Measurements from ENCODE around the gene CACNA1I. TPM values are rescaled to one million over a fixed set of nuclear protein-coding genes. Genes with fewer than 3 reads are reported as not detected.

CACNA1I gene
- total and polyA plus RNA-seq, 2 donors (not counting 3 experiments of a cell fraction or from before 2014, with no cell fraction given): not detected

DNA sequence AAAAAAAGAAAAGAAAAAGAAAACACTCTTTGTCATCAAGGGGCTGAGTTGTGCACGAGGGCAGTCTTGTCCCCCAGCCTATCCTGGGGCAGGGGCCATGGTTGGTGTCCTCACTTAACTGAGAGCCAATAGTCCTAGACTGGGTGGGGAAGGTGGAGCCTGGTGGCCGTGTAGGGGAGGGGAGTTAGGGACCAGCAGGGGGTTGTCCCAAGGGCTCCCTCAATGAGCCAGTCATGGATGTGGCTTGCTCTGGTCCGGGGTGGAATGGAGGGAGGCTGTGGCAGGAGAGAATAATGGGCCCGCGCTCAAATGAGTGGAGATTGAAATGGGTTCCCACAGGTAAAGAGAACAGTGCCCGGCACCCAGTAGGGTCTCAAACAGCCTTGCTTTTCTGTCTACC is 46.2 kb downstream of the CACNA1I start:
- TF ChIP-seq POLR2A (IDR thresholded peaks at IDR 0.05; ENCODE audit: low read depth, low read length) (no peak), EZH2 (IDR thresholded peaks at IDR 0.05; ENCODE audit: borderline replicate concordance, low read depth, low read length, severe bottlenecking) (no peak), CTCF (IDR thresholded peaks at IDR 0.05; ENCODE audit: extremely low read depth in 1 of 2, insufficient read depth in 1 of 2, low read depth in 1 of 2, low read length in 2 of 2) (no peak), POLR2AphosphoS5 (IDR thresholded peaks at IDR 0.05; ENCODE audit: insufficient read depth, low read depth, low read length) (no peak), MYC (IDR thresholded peaks at IDR 0.05; ENCODE audit: low read depth, low read length) (no peak), JUN (IDR thresholded peaks at IDR 0.05; ENCODE audit: borderline replicate concordance, insufficient read depth, insufficient read length, low read depth) (no peak), FOS (IDR thresholded peaks at IDR 0.05; ENCODE audit: borderline replicate concordance, insufficient read depth, low read length) (no peak), GATA2 (IDR thresholded peaks at IDR 0.05; ENCODE audit: insufficient read depth, insufficient read length, low read depth, low read length) (no peak), MAX (IDR thresholded peaks at IDR 0.05; ENCODE audit: insufficient read depth, insufficient read length) (no peak)
- intact Hi-C loops (cut with micrococcal nuclease) (no loop called here), dilution Hi-C loops (cut with MboI; ENCODE audit: extremely low pct_ligation_motif_present, low sequenced_read_pairs) (no loop called here)
- Histone ChIP-seq H3K9me1 (replicated peaks; ENCODE audit: control insufficient read depth, extremely low read depth, insufficient read depth, low read length) (no peaks in the 10 kb centered on the region), H3K79me2 (ENCODE audit: control insufficient read depth, insufficient read depth, low read length) (no peaks in the 10 kb centered on the region), H3K27ac (ENCODE audit: insufficient read depth, low read depth, low read length) (no peak overlapping the region), H3K9me3 (replicated peaks; ENCODE audit: control insufficient read depth, insufficient read depth, low read length) (no peaks in the 10 kb centered on the region), H3K4me2 (ENCODE audit: insufficient read depth, low read length) (no peak overlapping the region), H3K9ac (replicated peaks; ENCODE audit: extremely low read depth, insufficient read depth, low read length) (no peak overlapping the region), H3K27me3 (ENCODE audit: control insufficient read depth in 2 of 2, insufficient read depth in 2 of 2, low read length in 2 of 2) (peaks cover 0 to 2% of the 10 kb centered on the region in 2 experiments), H3K4me1 (ENCODE audit: control insufficient read depth, extremely low read depth, insufficient read depth, low read length) (no peaks in the 10 kb centered on the region), H4K20me1 (replicated peaks; ENCODE audit: control insufficient read depth, extremely low read depth, insufficient read depth, low read length) (no peaks in the 10 kb centered on the region), H2AFZ (ENCODE audit: low read depth, low read length) (no peak overlapping the region), H3K36me3 (ENCODE audit: control insufficient read depth in 2 of 2, extremely low read depth in 1 of 2, insufficient read depth in 2 of 2, low read length in 2 of 2) (no peaks in the 10 kb centered on the region), H3K4me3 (replicated peaks in 1 of 3; ENCODE audit: insufficient read depth in 1 of 3, low read depth in 1 of 3, low read length in 3 of 3) (no peak overlapping the region)
- FAIRE-seq (no peak), DNase-seq (ENCODE audit: low read depth, low spot score) (no peak)
- BruUV-seq (replicated peaks): no TSS peak
- POLR2A ChIA-PET: no interaction called here
- CTCF ChIA-PET: no interaction called here
